Embryonic facial prominence (tissue), 1 donor: ENCODE results near the gene SFTPA2.
"Not testable (repeated sequence)": the region's sequence is repeated elsewhere in the genome, so short reads cannot be mapped to it uniquely, and the experiment has no call there.

ENCODE experiments used
- DNase-seq: peaks from one replicate; pipeline ENCODE4 v3.0.0-alpha.2; 2016; ENCODE audit errors: extremely low spot score

SFTPA2 gene

DNA sequence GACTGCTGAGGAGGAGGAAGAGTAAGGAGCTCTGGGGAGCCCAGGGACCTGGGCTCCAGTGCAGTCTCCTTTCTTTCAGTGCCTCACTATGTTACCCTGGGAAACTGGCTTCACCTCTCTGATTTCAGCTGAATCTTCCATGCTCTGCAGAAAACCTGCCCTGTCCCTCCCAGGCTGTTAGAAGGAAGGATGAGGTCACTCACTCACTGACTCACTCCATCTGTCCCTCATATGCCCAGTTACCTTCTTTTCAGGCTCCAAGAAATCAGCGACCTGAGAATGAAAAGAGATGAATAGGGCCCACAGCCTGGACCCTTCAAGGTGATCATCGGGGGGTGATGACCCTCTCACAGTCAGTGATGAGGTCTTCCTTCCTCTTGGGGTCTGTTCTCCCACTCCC is 481 bp downstream of the SFTPA2 start:
- no peak for DNase-seq

DNA sequence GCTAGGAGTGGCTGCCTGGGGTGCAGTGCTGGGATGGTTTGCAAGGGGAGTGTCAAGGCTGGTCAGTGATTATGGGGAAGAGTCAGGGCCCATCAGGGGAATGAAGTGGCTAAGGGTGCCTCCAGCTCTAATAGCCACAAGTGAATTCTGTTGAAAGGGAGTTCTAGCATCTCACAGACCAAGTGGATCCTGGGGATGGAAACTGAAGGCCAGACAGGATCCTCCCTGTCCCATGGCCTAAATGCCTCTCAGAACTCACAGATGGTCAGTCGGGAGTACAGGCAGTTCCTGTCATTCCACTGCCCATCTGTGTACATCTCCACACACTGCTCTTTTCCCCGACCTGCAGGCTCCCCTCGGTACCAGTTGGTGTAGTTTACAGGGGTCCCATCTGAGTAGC is 3.2 kb downstream of the SFTPA2 start:
- DNase-seq: not testable (repeated sequence)

DNA sequence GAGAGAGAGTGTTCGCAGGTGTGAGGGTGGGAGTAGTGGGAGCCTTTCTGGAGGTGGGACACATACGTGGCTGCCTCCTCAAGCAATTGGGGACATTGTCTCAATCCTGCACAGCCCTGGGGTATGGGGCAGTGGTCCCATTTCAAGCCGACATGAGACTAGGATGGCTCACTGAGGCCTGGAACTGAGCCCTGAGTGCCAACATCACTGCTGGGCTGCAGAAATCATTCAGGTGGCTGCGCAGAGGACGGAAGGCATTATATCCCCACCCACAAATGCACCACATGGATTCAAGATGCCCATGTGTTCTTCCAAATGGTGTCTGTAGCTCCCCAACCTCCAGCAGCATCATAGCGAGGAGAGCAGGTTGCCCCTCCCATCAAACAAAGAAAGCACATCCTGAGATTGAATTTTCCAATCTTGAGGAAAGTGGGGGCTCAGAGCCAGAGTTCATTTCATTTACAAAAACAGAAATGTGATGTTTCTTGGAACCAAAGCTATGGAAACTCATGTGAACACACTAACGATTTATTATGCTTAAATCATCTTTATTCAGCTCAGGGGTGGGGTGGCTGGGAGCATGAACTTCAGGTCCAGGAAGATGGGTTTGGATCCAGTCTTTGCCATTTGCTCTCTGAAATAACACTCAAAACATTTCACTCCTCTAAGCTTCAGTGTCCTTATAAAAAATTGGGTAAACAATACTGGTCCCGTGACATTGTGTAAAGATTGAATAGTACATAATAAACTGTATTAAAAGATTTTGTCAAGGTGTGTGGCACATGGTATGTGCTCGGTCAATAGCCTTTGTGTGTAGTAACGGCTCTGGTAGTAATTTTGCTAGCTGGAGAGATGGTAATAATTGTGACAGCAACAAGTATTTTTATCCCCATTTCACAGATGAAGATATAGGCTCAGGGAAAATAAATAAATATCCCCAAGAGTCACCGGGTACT is 4.6 kb downstream of the SFTPA2 start:
- no peak for DNase-seq

DNA sequence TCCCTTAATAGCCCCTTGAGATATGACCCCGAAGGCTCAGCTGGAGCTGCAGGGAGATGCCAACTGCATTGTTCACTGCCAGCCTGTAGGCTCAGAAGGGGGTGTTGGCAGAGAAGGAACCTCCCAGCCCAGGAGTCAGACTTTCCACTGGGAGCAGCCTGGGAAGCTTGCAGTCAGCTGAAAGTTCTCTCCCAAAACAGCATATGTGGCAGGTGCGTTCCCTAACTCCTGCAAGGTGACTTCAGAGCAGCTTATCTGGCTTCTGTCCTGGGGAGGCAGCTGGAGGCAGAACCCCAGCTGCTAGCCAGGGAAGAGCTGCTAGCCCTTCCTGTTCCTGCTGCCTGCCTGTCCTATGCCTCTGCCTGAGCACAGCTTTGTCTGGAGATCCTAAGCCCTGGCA is 8.1 kb downstream of the SFTPA2 start:
- no peak for DNase-seq

DNA sequence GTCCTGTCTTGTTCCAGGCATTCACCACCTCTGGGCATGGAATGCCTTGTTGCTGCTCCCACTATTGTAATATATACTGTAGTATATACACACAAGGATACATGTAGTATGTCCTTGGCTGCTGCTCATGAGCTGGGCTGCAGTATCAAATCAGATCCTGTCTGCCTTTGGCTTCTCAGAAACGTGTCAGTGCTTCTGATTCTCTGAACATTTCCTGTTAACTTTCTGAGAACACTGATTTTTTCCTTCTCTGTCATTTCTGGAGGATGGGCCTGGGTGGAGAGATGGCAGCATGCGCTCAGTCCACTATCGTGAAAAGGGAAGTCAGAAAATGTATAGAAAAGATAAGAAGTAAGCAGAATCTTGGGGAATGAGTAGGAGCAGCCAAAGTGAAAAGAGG is 12.2 kb downstream of the SFTPA2 start:
- DNase-seq: no peak

DNA sequence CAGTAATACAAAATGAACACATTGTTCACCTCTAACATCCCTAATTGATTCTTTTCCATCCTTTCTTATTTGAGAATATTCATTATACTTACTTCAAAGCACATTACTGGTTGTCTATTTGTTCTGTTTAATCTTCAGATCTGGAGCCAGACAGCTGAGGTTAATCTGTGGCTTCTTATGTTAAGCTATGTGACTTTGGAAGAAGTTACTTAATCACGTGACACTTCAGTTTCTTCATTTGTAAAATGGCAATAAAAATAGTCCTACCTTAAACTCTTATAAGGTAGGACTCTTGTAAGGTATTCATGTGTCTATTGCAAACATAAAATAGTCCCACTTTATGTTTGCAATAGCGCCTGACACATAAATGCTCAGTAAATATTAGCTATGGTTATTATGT is 13.1 kb downstream of the SFTPA2 start:
- not testable (repeated sequence) for DNase-seq

DNA sequence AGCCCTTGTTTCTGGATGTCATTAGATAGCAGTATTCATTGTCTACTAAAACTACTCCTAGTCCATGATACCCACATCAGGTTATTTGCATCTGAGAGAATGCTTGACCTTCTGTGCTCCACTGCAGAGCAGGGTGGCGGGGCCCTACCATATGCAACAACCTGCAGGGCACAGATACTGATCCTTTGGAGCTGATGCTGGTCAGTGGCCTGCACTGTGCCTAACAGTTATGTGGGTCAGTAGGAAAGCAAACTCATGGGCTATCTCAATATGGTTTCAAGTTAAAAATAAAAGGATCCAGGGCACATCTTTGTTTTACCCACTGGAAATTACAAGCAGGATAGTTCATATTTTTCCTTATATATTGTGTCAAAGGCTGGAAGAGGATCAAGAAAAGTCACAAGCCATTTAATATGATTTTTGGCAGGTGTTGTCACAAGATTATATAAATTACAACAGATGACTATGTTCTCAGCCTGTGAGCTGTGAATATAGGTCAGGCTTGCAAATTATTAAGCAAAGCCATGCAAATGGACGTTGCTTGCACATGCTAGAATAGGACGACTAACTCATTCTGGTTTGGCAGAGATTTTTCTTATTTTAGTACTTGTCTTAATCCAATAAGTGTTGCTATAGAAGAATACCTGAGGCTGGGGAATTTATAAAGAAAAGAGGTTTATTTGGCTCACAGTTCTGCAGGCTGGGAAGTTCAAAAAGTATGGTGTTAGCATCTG is 15.1 kb downstream of the SFTPA2 start:
- not testable (repeated sequence) for DNase-seq

DNA sequence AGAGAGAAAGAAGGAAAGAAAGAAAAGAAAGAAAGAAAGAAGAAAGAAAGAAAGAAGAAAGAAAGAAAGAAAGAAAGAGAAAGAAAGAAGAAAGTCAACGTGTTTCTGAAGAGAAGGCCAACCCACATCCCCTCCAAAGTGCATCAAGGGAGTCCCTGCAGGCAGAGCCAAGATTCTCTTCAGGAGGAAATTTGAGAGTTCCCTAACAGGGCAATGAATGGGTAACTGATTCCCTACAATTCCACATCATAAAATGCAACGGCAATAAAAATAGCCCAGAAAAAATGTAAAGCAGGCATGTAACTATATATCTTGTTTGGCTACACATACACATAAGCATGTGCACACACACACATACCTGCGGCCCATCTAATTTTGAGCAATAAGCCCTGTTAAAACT is 15.8 kb downstream of the SFTPA2 start:
- not testable (repeated sequence) for DNase-seq

DNA sequence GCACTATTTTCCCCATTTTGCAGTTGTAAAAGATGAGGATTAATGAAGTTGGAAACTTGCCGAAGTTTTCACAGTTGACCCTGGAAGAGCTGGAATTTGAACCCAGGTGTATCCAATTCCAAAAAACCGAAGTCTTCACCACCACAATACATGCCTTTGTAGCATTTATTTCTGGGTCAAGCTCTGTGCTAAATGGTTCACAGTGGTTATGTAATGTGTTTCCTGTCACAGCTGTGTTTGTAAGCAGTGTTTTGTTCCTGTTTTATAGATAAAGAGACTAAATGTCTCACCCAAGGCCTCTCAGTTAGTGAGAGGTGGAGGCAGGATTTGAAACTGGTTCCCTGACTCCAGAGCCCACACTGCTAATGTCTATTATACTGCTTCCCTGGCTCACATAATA is 17.6 kb downstream of the SFTPA2 start:
- DNase-seq: no peak

DNA sequence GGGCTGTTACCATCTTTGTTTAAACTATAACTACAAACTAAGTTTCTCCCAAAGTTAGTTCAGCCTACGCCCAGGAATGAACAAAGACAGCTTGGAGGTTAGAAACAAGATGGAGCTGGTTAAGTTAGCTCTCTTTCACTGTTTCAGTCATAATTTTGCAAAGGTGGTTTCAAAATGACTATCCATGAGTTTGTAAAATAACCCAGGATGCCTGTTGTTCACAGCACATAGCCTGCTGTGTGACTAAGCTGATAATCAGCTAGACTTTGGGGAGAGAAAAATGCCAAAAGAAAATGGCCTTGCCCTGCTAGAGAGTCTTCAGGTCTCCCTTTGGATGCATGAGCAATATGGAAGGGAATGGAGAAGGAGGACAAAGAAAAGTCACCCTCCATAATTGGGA is 19.3 kb downstream of the SFTPA2 start:
- DNase-seq: not testable (repeated sequence)

DNA sequence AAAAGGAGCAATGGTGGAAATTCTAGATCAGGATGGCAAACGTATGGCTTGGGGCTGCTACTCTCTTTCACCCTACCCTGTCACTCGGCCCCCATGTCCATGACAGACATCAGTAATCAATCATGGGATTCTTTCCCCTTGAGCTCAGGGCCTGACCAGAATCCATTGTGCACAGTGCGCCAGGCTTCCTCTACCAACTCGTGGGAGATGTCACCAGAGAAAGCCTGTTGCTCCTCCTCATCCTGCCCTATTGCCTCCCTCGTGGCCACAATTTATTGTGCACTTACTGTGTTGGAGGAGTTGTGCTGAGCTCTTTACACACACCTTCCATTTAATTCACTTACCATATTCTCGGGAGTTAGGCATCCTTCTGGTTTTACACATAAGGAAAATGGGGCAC is 21.9 kb downstream of the SFTPA2 start:
- not testable (repeated sequence) for DNase-seq

DNA sequence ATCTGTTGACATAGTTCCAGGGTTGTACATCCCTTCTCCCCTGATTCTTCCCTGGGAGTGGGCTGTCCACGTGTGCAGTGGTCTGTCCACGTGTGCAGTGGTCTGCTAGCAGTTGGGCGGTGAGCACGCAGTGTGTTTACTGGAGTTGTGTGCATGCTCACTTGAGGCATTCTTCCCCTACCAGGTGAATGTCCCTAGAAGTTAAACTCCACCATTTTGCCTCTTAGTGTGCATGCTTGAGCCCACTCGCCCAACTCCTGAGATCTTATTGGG is 26.4 kb downstream of the SFTPA2 start:
- not testable (repeated sequence) for DNase-seq

DNA sequence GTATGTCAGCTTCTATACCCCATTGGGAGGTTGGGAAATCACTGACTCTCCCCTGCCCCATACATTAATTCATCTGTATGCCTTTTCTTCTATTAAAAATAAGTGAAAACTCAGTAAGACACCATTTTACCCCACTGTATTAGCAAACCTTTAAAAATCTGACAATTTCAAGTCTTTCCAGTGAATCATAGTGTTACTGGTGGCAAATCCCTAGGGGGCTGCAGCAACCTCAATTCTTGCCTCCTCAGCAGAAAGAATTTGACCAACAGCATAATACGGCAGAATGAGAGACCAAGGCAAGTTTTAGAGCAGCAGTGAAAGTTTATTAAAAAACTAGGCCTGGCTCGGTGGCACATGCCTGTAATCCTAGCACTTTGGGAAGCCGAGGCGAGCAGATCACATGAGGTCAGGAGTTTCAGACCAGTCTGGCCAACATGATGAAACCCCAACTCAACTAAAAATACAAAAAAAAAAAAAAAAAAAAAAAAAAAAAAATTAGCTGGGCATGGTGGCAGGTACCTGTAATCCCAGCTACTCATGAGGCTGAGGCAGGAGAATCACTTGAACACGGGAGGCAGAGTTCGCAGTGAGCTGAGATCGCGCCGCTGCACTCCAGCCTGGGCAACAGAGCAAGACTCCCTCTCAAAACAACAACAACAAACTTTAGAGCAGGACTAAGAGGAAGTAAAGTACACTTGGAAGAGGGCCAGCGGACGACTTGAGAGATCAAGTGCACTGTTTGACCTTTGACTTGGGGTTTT is 26.9 kb downstream of the SFTPA2 start:
- not testable (repeated sequence) for DNase-seq

DNA sequence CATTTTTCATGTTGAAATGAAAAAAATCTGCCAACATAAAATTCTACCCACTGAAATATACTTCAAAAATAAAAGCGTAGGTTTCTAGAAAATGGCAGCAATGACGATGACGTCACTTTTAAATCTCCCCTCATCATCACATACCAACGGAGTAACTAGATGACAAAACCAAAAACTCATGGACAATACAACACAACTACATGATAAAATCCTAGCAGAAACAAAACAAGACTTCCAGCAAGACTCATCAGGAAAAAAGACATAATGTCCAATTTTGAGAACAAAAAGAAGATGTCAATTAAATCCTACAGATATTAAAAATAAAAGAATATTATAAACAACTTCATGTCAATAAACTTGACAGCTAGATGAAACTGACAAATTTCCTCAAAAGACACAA is 31.9 kb downstream of the SFTPA2 start:
- not testable (repeated sequence) for DNase-seq

DNA sequence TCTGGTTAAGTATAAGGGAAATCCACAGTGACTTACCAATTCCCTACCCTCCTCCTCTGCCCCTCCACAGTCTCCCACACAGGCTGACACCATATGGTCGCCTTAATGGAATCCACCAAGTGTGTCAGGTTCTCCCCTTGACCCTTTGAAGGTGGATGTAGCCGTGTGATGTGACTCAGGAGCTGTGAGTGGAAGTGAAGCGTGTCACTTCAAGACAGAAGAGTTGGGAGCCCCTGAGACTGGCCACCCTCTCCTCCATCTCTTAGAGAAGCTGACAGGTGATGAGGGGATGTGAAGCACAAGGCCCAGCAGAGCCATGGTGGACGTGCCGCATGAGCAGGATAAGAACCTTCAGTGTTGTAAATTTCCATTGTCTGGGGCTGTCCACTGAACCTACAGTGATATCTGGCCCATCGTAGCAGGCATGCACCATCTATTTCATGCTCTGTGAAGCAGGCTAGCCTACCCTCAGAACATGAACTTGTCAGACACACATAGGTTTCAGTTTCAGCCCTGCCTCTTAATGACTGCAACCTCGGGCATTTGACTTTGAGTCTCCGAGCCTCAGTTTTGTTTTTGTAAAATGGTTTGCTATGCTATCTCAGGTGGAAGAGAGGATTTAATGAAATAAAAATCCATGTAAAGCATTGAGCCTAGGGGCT is 35.0 kb downstream of the SFTPA2 start:
- not testable (repeated sequence) for DNase-seq

DNA sequence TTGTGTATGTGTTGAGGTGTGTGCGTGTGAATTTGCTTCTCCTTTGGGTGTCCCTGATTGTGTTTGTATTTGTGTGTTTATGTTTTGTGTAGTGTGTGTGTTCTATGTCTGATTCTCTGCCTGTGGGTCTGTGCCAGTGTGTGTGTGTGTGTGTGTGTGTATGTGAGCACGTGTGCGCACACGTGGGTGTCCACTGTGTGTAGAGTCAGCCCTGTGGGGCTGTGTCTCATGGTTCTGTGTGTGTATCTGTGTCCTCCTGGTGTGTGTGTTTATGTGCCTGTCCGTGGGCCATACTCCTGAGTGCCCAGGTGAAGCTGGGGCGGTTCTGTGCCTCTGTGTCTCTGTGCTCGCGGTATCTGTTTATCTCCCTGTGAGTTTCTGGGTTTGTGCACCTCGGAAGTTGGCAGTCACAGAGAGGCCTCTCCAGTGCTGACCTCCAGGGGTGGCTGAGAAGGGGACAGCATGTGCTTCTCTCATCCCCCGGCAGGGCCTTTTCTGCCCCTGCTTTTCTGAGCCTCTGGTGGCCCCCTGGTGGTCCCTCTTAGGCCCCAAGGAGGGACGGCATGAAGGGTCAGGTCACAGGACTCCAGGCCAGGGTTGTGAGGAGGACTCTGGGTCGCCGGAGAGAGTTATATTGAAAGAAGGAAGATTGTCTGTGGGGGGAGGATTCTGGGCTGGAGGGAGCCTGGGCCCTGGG is 36.9 kb downstream of the SFTPA2 start:
- DNase-seq: not testable (repeated sequence)

DNA sequence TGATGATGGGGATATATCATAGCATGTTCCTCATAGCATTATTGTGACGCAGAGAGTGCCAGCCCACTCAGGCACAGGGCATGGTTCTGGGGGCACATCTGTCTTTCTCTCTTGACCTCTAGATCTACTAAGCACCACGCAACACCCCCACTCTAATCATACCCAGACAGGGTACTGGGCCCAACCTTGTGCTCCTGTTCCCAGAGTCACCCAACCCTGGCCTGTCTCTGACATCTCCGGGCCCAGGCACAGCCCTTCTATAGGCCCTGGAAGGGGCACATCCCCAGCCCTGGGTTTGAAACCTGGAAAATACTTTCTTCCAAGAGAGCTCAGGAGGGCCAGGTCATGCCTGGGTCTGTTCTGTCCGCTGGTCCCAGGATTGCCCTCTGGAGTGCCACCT is 37.7 kb downstream of the SFTPA2 start:
- DNase-seq: not testable (repeated sequence)

DNA sequence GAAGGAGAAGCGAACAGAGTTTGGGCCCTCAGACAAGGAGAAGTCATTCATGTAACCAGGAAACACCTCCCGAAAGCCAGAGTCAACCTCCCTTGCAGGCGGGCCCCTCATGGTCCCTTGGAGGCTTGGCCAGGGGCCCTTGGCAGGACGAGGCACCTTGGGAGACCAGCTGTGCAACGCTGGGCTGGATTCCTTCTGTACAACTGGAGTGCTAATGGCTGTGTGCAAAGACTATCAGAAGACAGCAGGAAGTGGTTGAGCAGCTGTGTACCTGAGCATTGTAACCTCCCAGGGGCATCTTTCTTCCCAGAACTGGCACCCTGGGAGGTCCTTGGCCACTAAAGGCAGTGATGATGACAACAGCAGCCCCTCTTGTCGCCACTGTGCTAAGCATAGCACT is 38.5 kb downstream of the SFTPA2 start:
- DNase-seq: not testable (repeated sequence)

DNA sequence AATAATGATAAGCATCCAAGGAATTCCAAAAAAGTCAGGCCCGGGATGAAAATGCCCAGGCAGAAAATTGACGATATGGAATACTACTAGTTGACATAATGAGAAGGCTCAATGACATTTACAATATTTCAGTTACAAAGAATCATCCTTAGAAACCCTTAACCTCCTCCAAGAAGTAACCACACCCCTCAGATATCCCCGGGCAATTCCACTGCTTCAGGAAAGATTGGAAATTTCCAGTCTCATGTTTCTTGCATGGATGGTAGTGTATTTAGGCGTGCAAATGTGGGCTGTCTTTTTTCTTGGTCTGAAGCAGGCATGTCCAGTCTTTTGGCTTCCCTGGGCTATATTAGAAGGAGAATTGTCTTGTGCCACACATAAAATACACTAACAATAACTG is 42.6 kb downstream of the SFTPA2 start:
- DNase-seq: not testable (repeated sequence)

DNA sequence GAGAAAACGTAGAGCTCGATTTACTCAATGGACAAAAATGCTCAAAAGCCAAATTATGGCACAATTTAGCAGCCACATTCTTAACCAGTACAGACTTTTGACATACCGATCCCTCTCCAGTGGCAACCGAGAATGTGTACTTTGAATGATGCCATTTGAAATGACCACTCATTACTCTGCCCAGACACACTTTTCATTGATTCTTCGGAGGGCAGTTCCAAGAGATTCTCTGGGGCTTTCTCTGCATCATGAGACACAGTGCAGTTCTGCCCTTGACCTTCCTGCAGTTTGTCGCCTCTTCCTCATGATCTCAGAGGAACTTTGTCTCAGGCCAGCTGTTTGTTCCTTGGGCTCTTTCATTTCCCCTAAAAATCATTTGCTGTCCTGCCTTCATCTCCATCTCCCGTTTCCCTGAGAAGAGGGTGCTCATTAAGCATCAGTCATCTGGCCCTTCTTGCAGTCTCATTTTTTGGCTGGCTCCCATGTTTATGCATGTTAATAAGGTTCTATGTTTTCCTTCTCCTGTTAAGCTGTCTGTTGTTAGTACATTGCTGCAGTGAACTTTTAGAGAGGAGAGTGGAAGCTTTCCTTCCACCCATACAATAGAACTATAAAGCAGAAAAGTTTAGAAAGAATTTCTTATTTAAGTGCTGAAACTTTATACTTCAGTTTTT is 43.5 kb downstream of the SFTPA2 start:
- not testable (repeated sequence) for DNase-seq
